HG02970 (cell line): ENCODE measurements around the gene DDR2.

Source experiments
- ATAC-seq: cut with Tn5 transposase; IDR thresholded peaks from one replicate; pipeline ENCODE4 v1.9.1; 2021; ENCODE audit warnings: mild to moderate bottlenecking, moderate library complexity, moderate number of reproducible peaks; ENCODE audit not compliant: unreplicated experiment, low FRiP score

Gene DDR2

GRCh38 chr1:162627662-162628296 is 4.5 kb upstream of the DDR2 start:
- no peak for ATAC-seq

DNA sequence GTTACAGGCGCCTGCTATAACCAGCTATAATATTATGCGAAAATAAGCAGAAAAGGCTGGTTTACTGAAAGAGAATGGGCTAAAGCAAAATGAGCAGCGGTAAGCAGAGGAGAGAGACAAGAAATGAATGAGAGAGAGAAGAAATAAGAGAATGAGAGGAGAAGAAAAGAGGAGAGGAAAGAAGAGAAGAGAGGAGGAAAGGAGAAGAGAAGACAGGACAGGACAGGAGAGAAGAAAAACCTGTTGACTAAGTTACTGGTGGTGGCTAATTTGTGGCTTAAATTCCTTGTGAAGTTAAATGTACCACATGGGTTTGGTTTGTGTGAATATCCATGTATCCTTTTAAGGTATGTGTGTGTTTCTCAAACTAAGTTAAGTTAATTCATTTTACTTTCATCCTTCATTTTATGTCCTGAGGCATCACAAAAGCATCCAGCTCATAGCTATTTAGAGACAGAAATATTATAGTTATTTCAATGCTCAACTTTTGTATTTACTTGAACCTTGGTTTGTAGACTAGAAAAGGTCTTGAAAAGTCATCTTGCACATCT is 3.1 kb upstream of the DDR2 start:
- ATAC-seq: no peak

- no peak for ATAC-seq
These were observed 2.6 kb upstream of the DDR2 start for GRCh38 chr1:162629651-162630050.

GRCh38 chr1:162631546-162632191 is 595 bp upstream of the DDR2 start:
- no peak for ATAC-seq

- ATAC-seq: no peak
These were observed 425 bp downstream of the DDR2 start for GRCh38 chr1:162632698-162633080.

DNA sequence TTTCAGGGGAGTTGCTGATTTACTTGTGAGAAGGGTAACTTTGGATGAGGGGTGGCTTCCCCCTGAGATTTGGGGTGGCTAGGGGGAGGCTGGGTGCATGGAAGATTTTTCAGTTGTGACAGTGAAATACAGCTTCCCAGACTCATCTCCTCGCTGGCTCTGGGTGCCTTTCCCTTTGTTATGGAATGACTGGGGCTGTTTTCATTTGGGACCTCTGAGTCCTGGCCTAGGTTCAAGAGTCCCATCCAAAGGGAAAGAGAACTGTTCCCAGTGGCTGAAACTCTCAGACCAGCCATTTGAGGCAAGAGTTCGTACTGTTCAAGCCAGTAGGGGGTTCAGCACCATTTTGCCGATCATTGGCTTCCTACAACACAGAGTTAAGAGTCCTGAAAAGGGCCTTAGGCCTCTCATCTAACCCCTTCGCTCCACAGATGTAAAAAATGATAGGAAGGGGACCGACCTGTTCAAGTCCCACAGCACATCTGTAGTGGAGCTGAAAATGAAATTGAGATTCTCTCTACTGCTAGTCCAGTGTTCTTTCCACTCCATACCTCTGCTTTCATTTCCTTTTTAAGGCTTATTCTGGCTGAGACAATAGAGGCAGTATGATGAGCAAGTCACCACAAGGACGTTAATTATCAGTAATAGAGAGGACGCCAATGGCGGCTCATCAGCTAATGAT is 958 bp downstream of the DDR2 start:
- ATAC-seq: no peak

DNA sequence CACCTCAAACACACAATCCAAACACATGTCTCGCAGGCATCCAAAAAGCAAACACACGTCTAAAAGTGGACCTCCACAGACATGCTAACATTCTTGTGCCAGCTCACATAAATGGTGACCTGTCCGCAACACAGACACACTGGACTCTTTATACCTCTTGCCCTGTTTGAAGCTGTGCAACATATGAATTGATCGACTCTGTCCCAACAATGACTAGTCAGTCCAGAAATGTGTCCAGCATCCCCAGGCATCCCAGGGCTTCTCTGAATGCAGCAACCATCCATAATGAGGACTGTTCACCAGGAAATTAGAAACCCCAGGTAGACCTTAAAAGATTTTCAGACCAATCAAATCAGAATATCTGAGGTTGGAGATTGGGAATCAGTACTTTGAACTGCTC is 3.2 kb downstream of the DDR2 start:
- ATAC-seq: no peak

DNA sequence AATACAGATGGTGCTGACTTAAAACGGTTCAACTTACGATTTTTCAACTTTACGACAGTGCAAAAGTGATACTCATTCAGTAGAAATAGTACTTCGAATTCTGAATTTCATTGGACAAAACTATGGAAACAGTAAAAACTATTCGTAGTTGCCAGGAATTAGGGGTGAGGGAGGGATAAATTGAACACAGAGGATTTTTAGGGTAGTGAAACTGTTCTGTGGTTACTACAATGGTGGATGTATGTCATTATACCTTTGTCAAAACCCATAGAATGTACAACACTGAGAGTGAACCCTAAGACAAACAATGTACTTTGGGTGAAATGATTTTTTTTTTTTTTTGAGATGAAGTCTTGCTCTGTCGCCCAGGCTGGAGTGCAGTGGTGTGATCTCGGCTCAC is 7.5 kb downstream of the DDR2 start:
- no peak for ATAC-seq

DNA sequence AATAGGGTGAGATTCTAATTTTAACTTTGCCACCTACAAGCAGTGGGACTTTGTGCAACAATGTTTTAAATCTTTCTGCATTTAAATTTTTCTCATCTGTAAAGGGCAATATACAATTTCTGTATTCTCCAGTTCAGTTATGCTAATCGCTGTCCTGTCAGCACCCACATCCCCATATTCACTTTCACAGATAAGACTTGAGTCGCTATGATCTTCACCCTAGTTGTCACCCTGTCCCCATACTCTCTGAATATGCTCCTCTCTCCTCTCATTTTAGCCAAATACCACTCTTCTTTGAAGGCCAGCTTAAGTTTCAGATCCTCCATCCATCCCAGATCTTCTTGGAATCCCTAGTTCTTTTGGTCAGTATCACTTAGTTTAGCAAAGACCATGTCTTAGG is 8.8 kb downstream of the DDR2 start:
- no peak for ATAC-seq

DNA sequence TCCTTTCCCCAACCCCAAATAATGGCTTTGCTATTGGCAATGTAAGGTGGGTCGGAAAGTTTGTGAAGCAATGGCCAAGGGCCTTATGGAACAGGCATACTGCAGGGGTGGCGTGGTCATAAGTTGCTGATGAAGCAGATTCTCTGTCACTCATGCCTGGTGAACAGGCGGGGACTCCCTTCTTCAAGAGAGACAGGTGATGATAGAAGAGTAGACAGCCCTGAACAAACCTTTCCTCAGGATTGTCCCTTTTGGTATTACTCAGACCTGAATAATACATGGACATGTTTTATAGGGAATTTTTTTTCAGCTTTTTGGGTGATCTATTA is 12.7 kb downstream of the DDR2 start:
- ATAC-seq: no peak

DNA sequence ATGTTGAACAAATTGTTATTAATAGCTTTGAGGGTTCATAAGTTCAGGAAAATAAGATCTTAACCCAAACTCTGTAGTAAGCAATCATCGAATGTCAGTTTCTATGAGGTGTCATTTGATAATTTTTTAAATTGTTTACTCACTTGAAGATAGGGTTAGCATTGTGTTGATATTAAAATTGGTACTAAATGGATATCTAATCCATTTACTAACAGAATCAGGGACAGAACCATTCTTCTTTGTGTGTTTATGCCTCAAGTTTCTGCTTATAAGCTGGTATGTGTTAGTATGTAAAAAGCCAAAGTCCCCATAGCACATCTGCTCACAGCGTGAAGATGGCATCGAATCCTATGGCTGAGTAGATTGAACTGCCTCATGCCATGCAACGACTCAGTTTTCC is 13.4 kb downstream of the DDR2 start:
- ATAC-seq: no peak

- ATAC-seq: no peak
These were observed 17.3 kb downstream of the DDR2 start for GRCh38 chr1:162649583-162649982.

DNA sequence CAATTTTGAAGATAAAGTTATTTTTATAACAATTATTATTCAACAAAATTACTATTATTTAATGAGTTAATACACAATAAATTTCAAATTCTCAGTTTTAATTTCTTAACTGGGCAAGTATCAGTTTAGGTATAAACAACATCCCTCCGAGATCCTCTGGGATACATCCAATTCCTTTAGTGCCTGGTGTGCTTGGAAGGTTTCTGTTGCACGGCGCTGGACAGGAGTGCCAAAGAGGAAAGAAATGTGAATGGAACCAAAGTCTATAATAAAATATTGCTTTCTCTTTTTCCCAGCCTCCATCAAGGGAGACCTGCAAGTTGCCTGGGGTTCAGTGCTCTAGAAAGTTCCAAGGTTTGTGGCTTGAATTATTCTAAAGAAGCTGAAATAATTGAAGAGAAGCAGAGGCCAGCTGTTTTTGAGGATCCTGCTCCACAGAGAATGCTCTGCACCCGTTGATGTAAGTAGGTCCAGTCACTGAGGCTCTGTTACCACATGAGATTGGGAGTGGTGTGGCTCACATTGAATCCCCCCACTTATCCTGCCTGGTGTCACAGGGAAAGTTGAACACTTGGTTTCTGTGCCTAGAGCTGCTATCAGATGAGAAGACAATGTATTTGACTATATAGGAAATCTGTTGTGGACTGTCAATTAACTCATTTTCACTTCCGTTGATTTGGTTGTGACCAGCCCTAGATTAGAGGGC is 22.8 kb downstream of the DDR2 start:
- no peak for ATAC-seq

GRCh38 chr1:162656266-162656665 is 24.0 kb downstream of the DDR2 start:
- no peak for ATAC-seq

DNA sequence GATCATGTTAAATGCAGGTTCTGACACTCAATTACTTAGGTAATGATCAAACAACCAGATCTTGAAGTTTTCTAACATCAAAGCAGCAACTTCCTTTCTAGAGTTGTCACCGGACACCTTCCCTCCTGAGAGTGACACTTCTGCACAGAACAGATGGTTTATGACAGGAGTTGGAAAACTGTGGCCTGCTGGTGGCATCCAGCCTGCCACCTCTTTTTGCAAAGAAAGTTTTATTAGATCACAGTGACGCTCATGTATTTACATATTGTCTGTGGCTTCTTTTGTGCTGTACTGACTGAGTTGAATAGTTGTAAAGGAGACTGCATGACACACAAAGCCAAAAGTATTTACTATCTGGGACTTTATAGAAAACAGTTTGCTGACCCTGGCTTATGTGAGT is 28.3 kb downstream of the DDR2 start:
- ATAC-seq: no peak

DNA sequence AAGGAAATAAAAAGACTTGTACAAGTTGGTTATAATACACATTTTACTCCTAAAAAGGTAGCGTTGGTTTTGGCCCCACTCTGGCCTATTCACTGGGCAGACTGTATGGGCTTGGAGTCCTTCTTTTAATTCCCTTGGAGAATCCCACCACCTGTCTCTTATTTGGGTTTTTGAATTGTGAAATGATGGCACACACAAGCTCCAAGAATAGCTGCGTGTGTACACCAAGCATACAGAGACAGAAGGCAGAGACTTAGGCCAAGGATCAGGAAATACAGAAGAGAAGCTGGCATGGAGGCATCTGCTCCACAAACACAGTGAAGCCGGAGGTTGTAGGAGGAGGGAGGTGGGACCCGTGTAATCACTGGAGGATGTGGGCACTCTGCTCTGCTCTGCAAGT is 29.1 kb downstream of the DDR2 start:
- ATAC-seq: no peak

GRCh38 chr1:162662013-162662412 is 29.7 kb downstream of the DDR2 start:
- no peak for ATAC-seq

DNA sequence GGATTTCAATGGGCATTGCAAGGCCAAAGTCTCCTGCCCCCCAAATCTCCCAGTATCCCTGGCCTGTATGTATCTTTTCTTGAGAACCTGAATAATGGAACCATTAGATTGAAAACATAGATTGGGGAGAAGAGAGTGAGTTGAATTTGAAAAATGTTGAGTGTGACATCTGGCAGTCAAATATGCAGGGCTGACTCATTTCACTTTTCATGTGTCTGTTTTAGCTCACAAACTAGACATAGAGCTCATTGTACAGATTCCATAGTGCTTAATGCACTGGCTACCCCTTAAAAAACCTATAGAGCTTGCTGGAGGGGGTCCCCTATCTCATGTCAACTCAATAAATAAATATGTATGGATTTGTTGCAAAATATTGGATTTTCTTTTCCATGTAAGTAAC is 30.8 kb downstream of the DDR2 start:
- ATAC-seq: no peak

- ATAC-seq: no peak
These were observed 31.4 kb downstream of the DDR2 start for GRCh38 chr1:162663589-162664106.

GRCh38 chr1:162666006-162666645 is 33.9 kb downstream of the DDR2 start:
- no peak for ATAC-seq
